Hepatic stellate cell (primary cell): ENCODE measurements around the gene CYP2J2.
A peak's percentile ranks its signal among the peaks of the same experiment; 100 is the strongest.
"Not testable (repeated sequence)": the region's sequence is repeated elsewhere in the genome, so short reads cannot be mapped to it uniquely, and the experiment has no call there.

Source experiments
- DNase-seq: peaks from one replicate; pipeline ENCODE4 v3.0.0; 2011; ENCODE audit warnings: low spot score

Gene CYP2J2

GRCh38 chr1:59926381-59927123 is at the start of gene CYP2J2:
TSS of gene CYP2J2 (minus strand) at chr1:59926773. CDS start at chr1:59926746, 27 bp downstream.
- DNase-seq = peak; percentile 24

GRCh38 chr1:59973719-59974118 is 47.1 kb upstream of the CYP2J2 start:
- DNase-seq = no peak

GRCh38 chr1:59972216-59972927 is 45.8 kb upstream of the CYP2J2 start:
- DNase-seq = no peak

- DNase-seq = peak; percentile 74
Observed at GRCh38 chr1:59971464-59971911, 44.9 kb upstream of the CYP2J2 start.

GRCh38 chr1:59969542-59970175 is 43.1 kb upstream of the CYP2J2 start:
- DNase-seq = not testable (repeated sequence)

GRCh38 chr1:59968746-59969145 is 42.2 kb upstream of the CYP2J2 start:
- not testable (repeated sequence) for DNase-seq

GRCh38 chr1:59967780-59968179 is 41.2 kb upstream of the CYP2J2 start:
- DNase-seq = no peak

GRCh38 chr1:59967141-59967697 is 40.6 kb upstream of the CYP2J2 start:
- no peak for DNase-seq

GRCh38 chr1:59952065-59952464 is 25.5 kb upstream of the CYP2J2 start:
- DNase-seq = no peak

GRCh38 chr1:59949648-59950047 is 23.1 kb upstream of the CYP2J2 start:
- no peak for DNase-seq

GRCh38 chr1:59948990-59949389 is 22.4 kb upstream of the CYP2J2 start:
- no peak for DNase-seq

- DNase-seq = peak; percentile 42
Observed at GRCh38 chr1:59947047-59947938, 20.7 kb upstream of the CYP2J2 start.

GRCh38 chr1:59945790-59946189 is 19.2 kb upstream of the CYP2J2 start:
- no peak for DNase-seq

GRCh38 chr1:59939393-59939792 is 12.8 kb upstream of the CYP2J2 start:
- no peak for DNase-seq

GRCh38 chr1:59937636-59938210 is 11.2 kb upstream of the CYP2J2 start:
- DNase-seq = no peak

GRCh38 chr1:59936358-59936821 is 9.8 kb upstream of the CYP2J2 start:
- DNase-seq = no peak

GRCh38 chr1:59928996-59929395 is 2.4 kb upstream of the CYP2J2 start:
- DNase-seq = no peak

- DNase-seq = no peak
Observed at GRCh38 chr1:59927213-59927612, 640 bp upstream of the CYP2J2 start.

- DNase-seq = no peak
Observed at GRCh38 chr1:59924653-59925052, 1.9 kb downstream of the CYP2J2 start.

GRCh38 chr1:59921258-59921899 is 5.2 kb downstream of the CYP2J2 start:
- DNase-seq = not testable (repeated sequence)

- DNase-seq = no peak
Observed at GRCh38 chr1:59919746-59920145, 6.8 kb downstream of the CYP2J2 start.
